Urinary bladder (tissue), 4 donors: ENCODE measurements around the gene NRCAM. TPM values are rescaled to one million over a fixed set of nuclear protein-coding genes. Genes with fewer than 3 reads are reported as not detected.
"Not testable (repeated sequence)": the region's sequence is repeated elsewhere in the genome, so short reads cannot be mapped to it uniquely, and the experiment has no call there.

Experiments used
- DNase-seq: peaks from one replicate; pipeline ENCODE4 v3.0.0-alpha.2; 2015; ENCODE audit errors: extremely low spot score
- H3K27ac ChIP-seq: one replicate; pipeline ENCODE4 v1.5.1; 2013; ENCODE audit warnings: low read depth, mild to moderate bottlenecking, moderate library complexity
- H3K36me3 ChIP-seq: one replicate; pipeline ENCODE4 v1.6.1; 2013; ENCODE audit warnings: mild to moderate bottlenecking, moderate library complexity; ENCODE audit not compliant: insufficient read depth
- H3K4me1 ChIP-seq: one replicate; pipeline ENCODE4 v1.6.1; 2013; ENCODE audit warnings: mild to moderate bottlenecking, moderate library complexity; ENCODE audit not compliant: insufficient read depth
- H3K4me3 ChIP-seq: one replicate; pipeline ENCODE4 v1.5.1; 2013; ENCODE audit warnings: low read depth, low read length
- whole genome bisulfite sequencing: extraction: QIAGEN DNeasy Blood & Tissue Kit; methylation state at CpG from one replicate; pipeline ENCODE4 v1.1.7; 2013; 5-methylcytosine and 5-hydroxymethylcytosine counted together
- polyA plus RNA-seq: library from polyadenylated mRNA; stranded (reverse); fragments of 200-250 nt; gene quantifications from one replicate; pipeline ENCODE4 v1.2.3, GENCODE V29; 2013
- total RNA-seq: library from RNA; depleted of rRNA; stranded (reverse); fragments of >200 nt; gene quantifications from one replicate; pipeline ENCODE4 v1.2.3, GENCODE V29; 2014
- donor health status: healthy with polysubstance abuse.
- donor health status: healthy.

Gene NRCAM
- total and polyA plus RNA-seq, 2 donors, result 2.0 to 9.7 TPM

GRCh38 chr7:108267615-108268014 is 188.6 kb downstream of the NRCAM start:
- H3K27ac ChIP-seq, result no peak overlapping the region
- 97% methylated on average over 1 of the region's 1 CpG for WGBS
- H3K36me3 ChIP-seq, result no peaks in the 10 kb centered on the region
- DNase-seq, result no peak
- H3K4me1 ChIP-seq, result no peaks in the 10 kb centered on the region
- H3K4me3 ChIP-seq, result no peak overlapping the region

- no peak overlapping the region for H3K4me3 ChIP-seq
- H3K27ac ChIP-seq, result no peak overlapping the region
- WGBS, result 41% methylated on average over 3 of the region's 3 CpGs
- no peaks in the 10 kb centered on the region for H3K36me3 ChIP-seq
- no peaks in the 10 kb centered on the region for H3K4me1 ChIP-seq
- DNase-seq, result no peak
These were observed 189.7 kb downstream of the NRCAM start for GRCh38 chr7:108266491-108266890.

GRCh38 chr7:108266035-108266434 is 190.2 kb downstream of the NRCAM start:
- no peak for DNase-seq
- H3K4me3 ChIP-seq, result no peak overlapping the region
- H3K27ac ChIP-seq, result no peak overlapping the region
- H3K36me3 ChIP-seq, result no peaks in the 10 kb centered on the region
- H3K4me1 ChIP-seq, result no peaks in the 10 kb centered on the region

- 86% methylated on average over 3 of the region's 3 CpGs for WGBS
- Histone ChIP-seq H3K4me1 (no peaks in the 10 kb centered on the region), H3K27ac (no peak overlapping the region), H3K4me3 (no peak overlapping the region), H3K36me3 (no peaks in the 10 kb centered on the region)
- DNase-seq, result no peak
These were observed 191.2 kb downstream of the NRCAM start for GRCh38 chr7:108265007-108265406.

DNA sequence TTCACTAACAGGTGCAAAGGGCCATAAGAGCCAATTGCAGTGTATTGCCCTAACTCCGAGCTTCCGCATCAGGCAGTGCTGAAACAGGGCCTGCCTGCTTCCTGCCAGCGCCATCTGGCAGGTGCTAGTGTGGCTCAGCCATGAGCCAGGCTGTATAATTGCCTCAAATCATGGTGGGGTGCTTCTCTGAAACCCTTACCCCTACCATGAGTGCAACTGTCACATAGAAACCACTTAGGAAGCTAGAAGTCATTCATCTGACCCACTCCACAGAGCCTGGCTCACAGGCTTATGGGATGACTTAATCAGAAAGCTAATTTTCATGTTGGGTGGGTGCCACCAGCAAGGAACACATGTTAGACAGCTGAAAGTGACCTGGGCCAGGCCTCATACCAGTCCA is 192.8 kb downstream of the NRCAM start:
- DNase-seq, result no peak
- Histone ChIP-seq H3K27ac (no peak overlapping the region), H3K4me1 (no peaks in the 10 kb centered on the region), H3K4me3 (no peak overlapping the region), H3K36me3 (no peaks in the 10 kb centered on the region)
- WGBS, result 78% methylated on average over 3 of the region's 3 CpGs

DNA sequence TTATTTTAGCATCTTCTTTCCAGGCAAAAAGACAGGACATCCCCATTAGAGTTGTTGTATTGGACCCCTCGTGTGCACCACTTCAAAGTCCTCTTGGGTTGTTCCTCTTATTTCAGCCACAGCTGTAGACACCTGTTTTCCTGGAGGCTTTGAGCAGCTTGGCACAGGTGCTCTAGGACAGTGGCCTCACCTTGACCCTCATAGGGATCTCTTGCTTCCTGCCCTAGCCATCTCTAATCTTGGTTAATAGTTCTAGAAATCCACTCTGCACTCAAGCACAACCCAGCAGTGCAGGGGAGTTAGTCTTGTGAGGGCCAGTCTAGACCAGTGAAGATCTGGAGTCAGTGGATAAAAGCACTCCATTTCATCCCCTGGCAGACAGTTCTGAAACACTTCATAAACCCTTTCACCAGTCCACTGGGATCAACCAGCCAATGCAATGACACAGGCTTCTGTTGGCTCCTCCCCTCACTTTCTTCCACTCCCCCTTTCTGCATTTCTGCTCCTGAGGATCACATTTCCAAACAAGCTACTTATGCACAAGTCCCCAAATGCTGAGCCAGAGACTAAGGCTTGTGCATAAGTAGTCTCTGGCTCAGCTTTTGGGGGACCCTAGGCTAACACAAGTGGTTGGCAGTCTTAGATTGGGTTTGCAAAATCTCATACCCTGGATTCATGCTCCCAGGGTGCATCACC is 194.5 kb downstream of the NRCAM start:
- 51% methylated on average over 1 of the region's 1 CpG for WGBS
- DNase-seq, result no peak
- Histone ChIP-seq H3K36me3 (no peaks in the 10 kb centered on the region), H3K4me1 (no peaks in the 10 kb centered on the region), H3K4me3 (no peak overlapping the region), H3K27ac (no peak overlapping the region)

- H3K36me3 ChIP-seq, H3K4me3 ChIP-seq, DNase-seq, H3K27ac ChIP-seq, H3K4me1 ChIP-seq: not testable (repeated sequence)
- WGBS, result 93% methylated on average over 3 of the region's 3 CpGs
These were observed 196.8 kb downstream of the NRCAM start for GRCh38 chr7:108259447-108259846.

DNA sequence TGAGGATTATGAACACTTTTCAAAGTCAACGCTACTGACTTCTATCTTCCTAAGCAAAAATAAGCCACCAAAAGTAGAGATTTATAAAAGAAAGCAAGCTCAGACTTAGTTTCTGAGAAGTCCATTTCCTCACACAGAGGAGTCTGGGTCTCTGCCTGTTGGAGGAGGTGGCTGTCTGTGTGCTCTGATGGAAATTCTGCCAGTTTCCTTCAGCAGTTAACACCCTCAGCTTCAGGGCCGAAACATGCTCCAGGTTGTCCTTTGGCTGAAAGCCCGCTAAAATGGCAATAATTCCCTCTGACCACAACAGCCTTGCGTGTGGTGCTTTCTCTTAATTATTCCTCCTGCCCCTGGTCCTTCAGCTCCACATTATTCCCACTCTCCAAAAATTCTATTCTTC is 198.3 kb downstream of the NRCAM start:
- H3K36me3 ChIP-seq, result no peaks in the 10 kb centered on the region
- H3K4me1 ChIP-seq, result no peaks in the 10 kb centered on the region
- H3K4me3 ChIP-seq, result no peak overlapping the region
- no peak for DNase-seq
- H3K27ac ChIP-seq, result no peak overlapping the region
- WGBS, result 82% methylated on average over 4 of the region's 4 CpGs

GRCh38 chr7:108254259-108254658 is 202.0 kb downstream of the NRCAM start:
- Histone ChIP-seq H3K4me1 (no peaks in the 10 kb centered on the region), H3K27ac (no peak overlapping the region), H3K4me3 (no peak overlapping the region), H3K36me3 (no peaks in the 10 kb centered on the region)
- DNase-seq, result no peak
- WGBS, result 97% methylated on average over 2 of the region's 2 CpGs

- no peak for DNase-seq
- Histone ChIP-seq H3K36me3 (no peaks in the 10 kb centered on the region), H3K4me1 (no peaks in the 10 kb centered on the region), H3K27ac (no peak overlapping the region), H3K4me3 (no peak overlapping the region)
- 79% methylated on average over 6 of the region's 6 CpGs for WGBS
These were observed 202.8 kb downstream of the NRCAM start for GRCh38 chr7:108253275-108254044.

DNA sequence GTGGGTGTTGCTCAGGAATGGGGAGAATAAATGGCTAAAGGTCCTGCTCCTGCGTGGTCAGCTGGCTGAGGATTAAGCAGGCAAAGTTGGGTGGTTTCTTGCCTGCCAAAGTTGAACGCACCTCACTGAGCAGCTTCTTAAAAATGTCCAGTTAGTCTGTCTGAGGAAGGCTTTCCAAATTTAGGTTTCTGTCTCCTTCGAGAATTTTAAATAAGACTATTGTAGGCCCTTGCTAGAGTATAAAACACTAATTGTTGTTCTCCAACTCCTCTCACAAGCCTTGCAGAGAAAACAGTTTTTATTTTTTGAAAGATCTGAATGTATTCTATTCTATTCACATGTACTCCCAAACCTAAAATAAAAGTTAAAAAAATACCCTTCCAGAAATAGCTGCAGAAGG is 204.1 kb downstream of the NRCAM start:
- DNase-seq, result no peak
- H3K4me1 ChIP-seq, result no peaks in the 10 kb centered on the region
- 73% methylated on average over 3 of the region's 3 CpGs for WGBS
- H3K4me3 ChIP-seq, result no peak overlapping the region
- H3K36me3 ChIP-seq, result no peaks in the 10 kb centered on the region
- H3K27ac ChIP-seq, result no peak overlapping the region

- no peak for DNase-seq
- H3K27ac ChIP-seq, result no peak overlapping the region
- no peaks in the 10 kb centered on the region for H3K36me3 ChIP-seq
- H3K4me3 ChIP-seq, result no peak overlapping the region
- H3K4me1 ChIP-seq, result no peaks in the 10 kb centered on the region
- 60% methylated on average over 1 of the region's 1 CpG for WGBS
These were observed 204.5 kb downstream of the NRCAM start for GRCh38 chr7:108251700-108252099.

- Histone ChIP-seq H3K36me3 (no peaks in the 10 kb centered on the region), H3K4me3 (no peak overlapping the region), H3K27ac (no peak overlapping the region), H3K4me1 (no peaks in the 10 kb centered on the region)
- 43% methylated on average over 1 of the region's 1 CpG for WGBS
- no peak for DNase-seq
These were observed 206.8 kb downstream of the NRCAM start for GRCh38 chr7:108249453-108249852.

DNA sequence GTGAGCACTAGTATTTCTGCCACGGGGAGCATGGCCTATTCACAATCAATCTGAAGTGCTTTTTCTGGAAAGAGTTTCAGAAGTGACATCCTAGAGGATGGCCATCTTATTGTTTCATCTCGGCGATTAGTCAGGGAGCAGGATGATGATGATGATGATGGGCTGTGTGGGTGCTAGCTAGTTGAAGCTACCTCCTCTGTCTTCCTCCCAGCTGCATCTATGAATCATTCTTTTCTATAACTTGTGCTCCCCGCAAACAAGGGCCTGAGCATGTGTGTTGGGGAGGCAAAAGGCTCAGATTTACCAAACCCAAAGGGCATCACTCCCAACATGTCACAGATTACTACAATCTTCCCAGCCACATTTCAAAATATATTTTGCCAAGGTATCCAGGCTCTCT is 207.4 kb downstream of the NRCAM start:
- no peaks in the 10 kb centered on the region for H3K4me1 ChIP-seq
- no peaks in the 10 kb centered on the region for H3K36me3 ChIP-seq
- no peak overlapping the region for H3K27ac ChIP-seq
- H3K4me3 ChIP-seq, result no peak overlapping the region
- no peak for DNase-seq
- WGBS, result 85% methylated on average over 4 of the region's 4 CpGs
